Measurements from ENCODE around the gene ARHGAP44.

The ARHGAP44 gene

GRCh38 chr17:12994341-12995074 lies 205.2 kb downstream of the ARHGAP44 start:
- no peaks in the 10 kb centered on the region for H3K9me3 Mint-ChIP-seq
- no peaks in the 10 kb centered on the region for H3K27me3 Mint-ChIP-seq (ENCODE audit: low read depth)
- no peak overlapping the region for H3K27ac Mint-ChIP-seq
- no peak overlapping the region for H3K4me3 Mint-ChIP-seq
- H3K4me1 Mint-ChIP-seq: no peaks in the 10 kb centered on the region
- no peak for TF ChIP-seq CTCF (IDR thresholded peaks at IDR 0.05; ENCODE audit: unreplicated experiment in 3 of 3)
- peaks cover 81% of the 10 kb centered on the region for H3K36me3 Mint-ChIP-seq (ENCODE audit: low read depth)

- no peaks in the 10 kb centered on the region for H3K9me3 Mint-ChIP-seq
- no peak for TF ChIP-seq CTCF (IDR thresholded peaks at IDR 0.05; ENCODE audit: unreplicated experiment in 3 of 3)
- peaks cover 75% of the 10 kb centered on the region for H3K36me3 Mint-ChIP-seq (ENCODE audit: low read depth)
- H3K27me3 Mint-ChIP-seq (ENCODE audit: low read depth): no peaks in the 10 kb centered on the region
- H3K4me1 Mint-ChIP-seq: no peaks in the 10 kb centered on the region
- no peak overlapping the region for H3K4me3 Mint-ChIP-seq
- no peak overlapping the region for H3K27ac Mint-ChIP-seq
These were observed 206.0 kb downstream of the ARHGAP44 start for GRCh38 chr17:12995106-12995895.

- Mint-ChIP-seq H3K4me1 (no peaks in the 10 kb centered on the region), H3K36me3 (ENCODE audit: low read depth) (peaks cover 77% of the 10 kb centered on the region), H3K9me3 (no peaks in the 10 kb centered on the region), H3K4me3 (no peak overlapping the region), H3K27ac (no peak overlapping the region), H3K27me3 (ENCODE audit: low read depth) (no peaks in the 10 kb centered on the region)
- no peak for TF ChIP-seq CTCF (IDR thresholded peaks at IDR 0.05; ENCODE audit: unreplicated experiment in 3 of 3)
These were observed 206.6 kb downstream of the ARHGAP44 start for GRCh38 chr17:12995896-12996295.

- Mint-ChIP-seq H3K27me3 (ENCODE audit: low read depth) (no peaks in the 10 kb centered on the region), H3K4me3 (no peak overlapping the region), H3K4me1 (no peaks in the 10 kb centered on the region), H3K9me3 (no peaks in the 10 kb centered on the region), H3K27ac (no peak overlapping the region), H3K36me3 (ENCODE audit: low read depth) (peaks cover 74% of the 10 kb centered on the region)
- TF ChIP-seq CTCF (IDR thresholded peaks at IDR 0.05; ENCODE audit: unreplicated experiment in 3 of 3): no peak
These were observed 207.1 kb downstream of the ARHGAP44 start for GRCh38 chr17:12996357-12996756.

GRCh38 chr17:12996941-12997340 lies 207.6 kb downstream of the ARHGAP44 start:
- no peak for TF ChIP-seq CTCF (IDR thresholded peaks at IDR 0.05; ENCODE audit: unreplicated experiment in 3 of 3)
- H3K4me3 Mint-ChIP-seq: no peak overlapping the region
- H3K27me3 Mint-ChIP-seq (ENCODE audit: low read depth): no peaks in the 10 kb centered on the region
- H3K4me1 Mint-ChIP-seq: no peaks in the 10 kb centered on the region
- H3K27ac Mint-ChIP-seq: no peak overlapping the region
- H3K9me3 Mint-ChIP-seq: no peaks in the 10 kb centered on the region
- peaks cover 68% of the 10 kb centered on the region for H3K36me3 Mint-ChIP-seq (ENCODE audit: low read depth)

Data from nephron (organoid).